KG1 (cell line): ENCODE data around the gene CPA2.

ENCODE experiments used
- DNase-seq: peaks from one replicate; lab custom pipeline; 2025; lab: John Stamatoyannopoulos, UW

Gene CPA2

GRCh38 chr7:130281260-130281659, 14.6 kb downstream of the CPA2 start:
- no peak for DNase-seq

- no peak for DNase-seq
Measured at GRCh38 chr7:130286881-130287280, 20.2 kb downstream of the CPA2 start.

- DNase-seq, result no peak
Measured at GRCh38 chr7:130288168-130288567, 21.5 kb downstream of the CPA2 start.

- DNase-seq, result no peak
Measured at GRCh38 chr7:130288829-130289228, 22.2 kb downstream of the CPA2 start.

GRCh38 chr7:130289478-130289877, 22.8 kb downstream of the CPA2 start:
- DNase-seq, result no peak

- DNase-seq, result no peak
Measured at GRCh38 chr7:130290745-130291144, 24.1 kb downstream of the CPA2 start.

GRCh38 chr7:130292682-130293257, 26.1 kb downstream of the CPA2 start, which contains the start of gene CPA4:
CPA4 (plus strand) TSS chr7:130293161; CDS start chr7:130293181, 20 bp downstream.
- DNase-seq, result no peak

GRCh38 chr7:130293521-130293920, 26.9 kb downstream of the CPA2 start:
- no peak for DNase-seq

GRCh38 chr7:130294314-130294713, 27.7 kb downstream of the CPA2 start:
- DNase-seq, result no peak

GRCh38 chr7:130296221-130296951, 29.7 kb downstream of the CPA2 start:
- no peak for DNase-seq

- DNase-seq, result no peak
Measured at GRCh38 chr7:130297628-130298543, 31.2 kb downstream of the CPA2 start.

GRCh38 chr7:130298544-130299326, 32.1 kb downstream of the CPA2 start:
- DNase-seq, result no peak

GRCh38 chr7:130299866-130300265, 33.2 kb downstream of the CPA2 start:
- DNase-seq, result no peak

- no peak for DNase-seq
Measured at GRCh38 chr7:130301501-130302020, 34.9 kb downstream of the CPA2 start.

- DNase-seq, result no peak
Measured at GRCh38 chr7:130302649-130303048, 36.0 kb downstream of the CPA2 start.

- no peak for DNase-seq
Measured at GRCh38 chr7:130303127-130303526, 36.5 kb downstream of the CPA2 start.

- DNase-seq, result no peak
Measured at GRCh38 chr7:130303551-130303950, 36.9 kb downstream of the CPA2 start.

GRCh38 chr7:130303982-130304381, 37.3 kb downstream of the CPA2 start:
- no peak for DNase-seq

GRCh38 chr7:130304878-130305277, 38.2 kb downstream of the CPA2 start:
- DNase-seq, result no peak

- DNase-seq, result no peak
Measured at GRCh38 chr7:130305433-130306042, 38.9 kb downstream of the CPA2 start.

- DNase-seq, result no peak
Measured at GRCh38 chr7:130309986-130310385, 43.3 kb downstream of the CPA2 start.
